AG04450 (cell line): ENCODE results near the gene NFYB. TPM values are rescaled to one million over a fixed set of nuclear protein-coding genes. Genes with fewer than 3 reads are reported as not detected.

Source experiments
- CTCF ChIA-PET: fragments of 300-600, 350-600 bp; formaldehyde crosslinking; extraction: SDS; loops from one replicate; lab custom pipeline; 2022; ENCODE audit warnings: antibody characterized with exemption, inconsistent platforms; lab: Charles Lee
- POLR2A ChIA-PET: fragments of 350-600 bp; formaldehyde crosslinking; extraction: SDS; loops from one replicate; lab custom pipeline; 2021; ENCODE audit warnings: antibody characterized with exemption, inconsistent platforms; lab: Yijun Ruan, JAX
- DNase-seq: peaks from one replicate; pipeline ENCODE4 v3.0.0-alpha.2; 2011; ENCODE audit warnings: low read depth, low spot score
- H3K27ac ChIP-seq: one replicate; pipeline ENCODE4 v1.5.1; 2012; ENCODE audit warnings: low read depth, low read length, control low read depth
- H3K27me3 ChIP-seq: one replicate; pipeline ENCODE4 v1.6.0; 2012; ENCODE audit warnings: low read length; ENCODE audit not compliant: control insufficient read depth, insufficient read depth
- H3K4me3 ChIP-seq: 2 replicates; pipeline ENCODE4 v1.5.1; 2011; ENCODE audit warnings: mild to moderate bottlenecking, low read depth, low read length, control low read depth
- H3K9me3 ChIP-seq: 2 replicates; pipeline ENCODE4 v1.5.1; 2012; ENCODE audit warnings: low read length; ENCODE audit not compliant: control insufficient read depth, insufficient read depth
- polyA plus RNA-seq: library from polyadenylated mRNA; depleted of rRNA; stranded (reverse); fragments of >200 nt; gene quantifications from 2 replicates; pipeline ENCODE4 v1.2.3, GENCODE V29; 2011
- TF ChIP-seq, protein P1 (sequence below): IDR thresholded peaks from 2 replicates; pipeline ENCODE4 v1.5.1; 2011; ENCODE audit warnings: low read depth, low read length, control low read depth, inconsistent platforms

NFYB gene
- polyA plus RNA-seq, 1 experiment, result 57.9 TPM

DNA sequence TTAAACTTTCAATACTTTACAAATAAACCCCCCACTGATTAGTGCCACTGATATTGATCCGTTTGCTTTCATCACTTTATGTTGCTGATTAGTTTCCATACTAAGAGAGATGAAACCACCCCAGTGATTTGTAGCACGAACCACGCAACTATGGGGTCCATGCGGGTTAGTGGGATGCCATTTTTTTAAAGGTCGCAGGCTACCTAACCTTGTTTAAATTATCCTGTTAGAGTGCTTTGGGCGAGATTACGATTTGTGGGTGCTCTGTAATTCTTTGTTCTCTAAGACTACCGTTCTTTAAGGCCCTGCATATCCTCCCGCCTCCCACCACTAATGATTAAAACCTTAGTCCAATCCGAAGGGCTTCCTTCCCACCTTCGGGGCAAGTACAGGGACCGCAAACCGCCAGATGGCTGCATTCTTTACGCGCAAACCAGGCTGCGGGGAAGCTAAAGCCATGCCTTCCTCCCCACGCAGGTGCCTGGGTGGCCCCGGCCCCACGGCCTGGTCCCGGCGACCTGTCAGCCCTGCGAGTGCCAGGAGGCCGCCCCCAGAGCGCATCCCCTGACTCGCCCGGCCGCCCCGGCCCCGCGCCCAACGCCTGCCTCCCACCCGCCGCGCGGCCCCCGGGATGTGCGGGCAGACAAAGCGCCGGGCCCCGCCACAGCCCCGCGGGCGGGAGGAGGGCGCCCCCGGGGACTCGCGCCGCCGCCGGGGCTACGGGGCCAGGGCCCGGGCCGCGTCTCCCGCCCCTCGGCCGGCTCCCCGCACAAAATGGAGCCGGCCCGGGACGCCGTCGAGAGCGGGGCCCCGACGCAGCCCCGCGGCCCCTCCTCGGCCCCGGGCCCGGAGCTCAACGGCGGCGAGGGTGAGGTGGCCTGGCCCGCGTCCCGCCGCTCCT, 759 bp downstream of the NFYB start:
- H3K9me3 ChIP-seq, result no peaks in the 10 kb centered on the region
- TF ChIP-seq, protein P1, sequence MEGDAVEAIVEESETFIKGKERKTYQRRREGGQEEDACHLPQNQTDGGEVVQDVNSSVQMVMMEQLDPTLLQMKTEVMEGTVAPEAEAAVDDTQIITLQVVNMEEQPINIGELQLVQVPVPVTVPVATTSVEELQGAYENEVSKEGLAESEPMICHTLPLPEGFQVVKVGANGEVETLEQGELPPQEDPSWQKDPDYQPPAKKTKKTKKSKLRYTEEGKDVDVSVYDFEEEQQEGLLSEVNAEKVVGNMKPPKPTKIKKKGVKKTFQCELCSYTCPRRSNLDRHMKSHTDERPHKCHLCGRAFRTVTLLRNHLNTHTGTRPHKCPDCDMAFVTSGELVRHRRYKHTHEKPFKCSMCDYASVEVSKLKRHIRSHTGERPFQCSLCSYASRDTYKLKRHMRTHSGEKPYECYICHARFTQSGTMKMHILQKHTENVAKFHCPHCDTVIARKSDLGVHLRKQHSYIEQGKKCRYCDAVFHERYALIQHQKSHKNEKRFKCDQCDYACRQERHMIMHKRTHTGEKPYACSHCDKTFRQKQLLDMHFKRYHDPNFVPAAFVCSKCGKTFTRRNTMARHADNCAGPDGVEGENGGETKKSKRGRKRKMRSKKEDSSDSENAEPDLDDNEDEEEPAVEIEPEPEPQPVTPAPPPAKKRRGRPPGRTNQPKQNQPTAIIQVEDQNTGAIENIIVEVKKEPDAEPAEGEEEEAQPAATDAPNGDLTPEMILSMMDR, result no peak
- ChIA-PET POLR2A (interaction anchor here (0.6 to 1.8 kb wide), 17 partner anchors 8 to 171 kb away, joined by 3 to 14 read pairs (median 4); partner anchors contain the start of gene TDG), CTCF (interaction anchor here (0.5 to 1.0 kb wide), 2 partner anchors 15 to 30 kb away, joined by 3 to 4 read pairs; no protein-coding TSS in a partner anchor)
- peak; percentile 30 for DNase-seq
- peak overlapping the region; percentile 40 for H3K27ac ChIP-seq
- peak overlapping the region; percentile 82 for H3K4me3 ChIP-seq
- no peaks in the 10 kb centered on the region for H3K27me3 ChIP-seq

DNA sequence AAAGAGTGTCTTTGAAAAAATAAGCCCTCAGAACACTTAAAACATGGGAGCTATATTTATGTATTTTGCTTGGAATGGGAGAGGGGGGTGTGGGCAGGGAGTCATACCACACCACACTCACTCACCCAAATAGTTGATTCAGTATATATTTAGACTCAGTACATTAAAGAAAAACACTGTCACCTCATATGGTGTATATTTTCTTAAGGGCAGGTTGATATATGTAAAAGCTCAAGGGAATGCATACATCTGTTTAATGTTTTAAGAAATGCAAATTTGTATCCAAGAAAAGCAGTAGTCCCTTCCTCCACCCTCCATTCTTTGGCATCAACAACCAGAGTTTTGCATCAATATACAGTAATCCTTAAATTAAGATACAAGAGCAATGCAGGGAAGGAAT, 1.4 kb downstream of the NFYB start:
- TF ChIP-seq, protein P1, result no peak
- no peak for DNase-seq
- Histone ChIP-seq H3K4me3 (peak overlapping the region; percentile 82), H3K27me3 (no peaks in the 10 kb centered on the region), H3K27ac (no peak overlapping the region), H3K9me3 (no peaks in the 10 kb centered on the region)
- ChIA-PET POLR2A (interaction anchor here (0.6 to 1.8 kb wide), 5 partner anchors 10 to 165 kb away, joined by 3 to 8 read pairs (median 5); no protein-coding TSS in a partner anchor), CTCF (interaction anchor here (1.0 kb wide), 1 partner anchor 14 kb away, joined by 3 read pairs; no protein-coding TSS in a partner anchor)

DNA sequence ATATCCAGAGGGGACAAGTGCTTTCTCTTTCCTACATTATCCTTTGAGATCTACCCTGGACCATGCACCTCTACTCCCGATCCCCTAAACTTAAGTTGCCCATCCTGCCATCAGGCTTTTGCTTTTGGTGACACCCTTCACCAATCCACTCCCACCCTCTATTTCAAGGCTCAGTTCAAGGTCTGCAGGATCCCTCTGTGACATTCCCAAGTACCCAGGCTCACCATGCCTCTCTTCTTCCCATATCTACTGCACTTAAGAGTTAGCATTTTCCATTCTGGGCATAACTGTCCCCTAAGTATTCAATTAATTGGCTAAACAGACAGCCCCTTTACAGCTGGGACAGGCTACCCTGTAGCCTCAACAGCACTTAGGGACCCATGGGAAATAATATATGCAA, 3.1 kb downstream of the NFYB start:
- Histone ChIP-seq H3K27me3 (no peaks in the 10 kb centered on the region), H3K27ac (no peak overlapping the region), H3K4me3 (no peak overlapping the region), H3K9me3 (no peaks in the 10 kb centered on the region)
- ChIA-PET CTCF (interaction anchor here (1.0 kb wide), 1 partner anchor 26 kb away, joined by 3 read pairs; no protein-coding TSS in a partner anchor), POLR2A (no interaction called here)
- TF ChIP-seq, protein P1, result no peak
- no peak for DNase-seq

DNA sequence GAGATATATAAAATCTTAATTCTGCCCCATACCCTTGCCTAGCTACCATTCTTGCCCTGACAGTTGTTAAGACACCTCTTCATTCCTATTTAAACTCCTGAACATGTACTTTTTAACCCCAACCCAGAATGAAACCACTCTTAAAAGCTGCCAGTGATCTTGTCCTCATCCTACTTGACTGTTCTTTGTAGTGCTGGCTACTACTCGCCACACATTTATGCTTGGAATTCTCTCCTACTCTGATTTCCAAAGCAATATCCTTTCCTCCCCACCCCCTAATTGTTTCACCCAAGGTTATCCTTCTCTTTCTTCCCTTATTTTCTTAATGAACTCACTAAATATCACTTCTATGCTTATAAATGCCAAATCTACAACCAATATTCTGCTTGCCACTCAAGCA, 4.1 kb downstream of the NFYB start:
- H3K27ac ChIP-seq, result no peak overlapping the region
- TF ChIP-seq, protein P1, result no peak
- POLR2A ChIA-PET, result no interaction called here
- DNase-seq, result no peak
- no peak overlapping the region for H3K4me3 ChIP-seq
- H3K27me3 ChIP-seq, result no peaks in the 10 kb centered on the region
- CTCF ChIA-PET, result interaction anchor here (1.0 kb wide), 1 partner anchor 25 kb away, joined by 7 read pairs; no protein-coding TSS in a partner anchor
- no peaks in the 10 kb centered on the region for H3K9me3 ChIP-seq

DNA sequence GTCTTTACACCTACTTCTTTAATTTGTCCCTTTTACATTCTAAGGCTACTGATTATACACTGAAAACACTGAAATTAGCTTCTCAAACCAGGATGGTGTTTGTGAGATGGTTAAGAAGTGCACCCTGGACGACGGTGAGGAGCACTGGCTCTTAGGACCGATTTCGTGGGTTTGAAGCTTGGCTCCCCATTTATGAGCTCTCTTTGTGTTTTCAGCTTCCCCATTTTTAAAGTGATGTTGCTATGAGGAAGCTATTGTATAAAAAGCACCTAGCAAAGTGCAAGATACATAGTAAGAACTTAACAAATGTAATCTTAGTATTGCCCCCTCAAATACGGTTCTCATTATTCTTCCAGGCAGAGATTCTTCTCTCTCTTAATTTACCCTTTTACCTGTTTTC, 4.7 kb downstream of the NFYB start:
- H3K27me3 ChIP-seq, result no peaks in the 10 kb centered on the region
- TF ChIP-seq, protein P1, result no peak
- POLR2A ChIA-PET, result no interaction called here
- CTCF ChIA-PET, result interaction anchor here (1.0 kb wide), 1 partner anchor 24 kb away, joined by 7 read pairs; no protein-coding TSS in a partner anchor
- DNase-seq, result no peak
- no peak overlapping the region for H3K27ac ChIP-seq
- H3K4me3 ChIP-seq, result no peak overlapping the region
- no peaks in the 10 kb centered on the region for H3K9me3 ChIP-seq
